Activated CD8-positive, alpha-beta memory T cell treated with anti-CD3 and anti-CD28 coated beads, Interleukin-2, amount 50 U/mL, for 48 hours (primary cell): ENCODE data around the gene RNF224.
"Not testable (repeated sequence)": the region's sequence is repeated elsewhere in the genome, so short reads cannot be mapped to it uniquely, and the experiment has no call there.

Source experiments
- DNase-seq: peaks from one replicate; pipeline ENCODE4 v3.0.0-alpha.2; 2020

RNF224 gene

DNA sequence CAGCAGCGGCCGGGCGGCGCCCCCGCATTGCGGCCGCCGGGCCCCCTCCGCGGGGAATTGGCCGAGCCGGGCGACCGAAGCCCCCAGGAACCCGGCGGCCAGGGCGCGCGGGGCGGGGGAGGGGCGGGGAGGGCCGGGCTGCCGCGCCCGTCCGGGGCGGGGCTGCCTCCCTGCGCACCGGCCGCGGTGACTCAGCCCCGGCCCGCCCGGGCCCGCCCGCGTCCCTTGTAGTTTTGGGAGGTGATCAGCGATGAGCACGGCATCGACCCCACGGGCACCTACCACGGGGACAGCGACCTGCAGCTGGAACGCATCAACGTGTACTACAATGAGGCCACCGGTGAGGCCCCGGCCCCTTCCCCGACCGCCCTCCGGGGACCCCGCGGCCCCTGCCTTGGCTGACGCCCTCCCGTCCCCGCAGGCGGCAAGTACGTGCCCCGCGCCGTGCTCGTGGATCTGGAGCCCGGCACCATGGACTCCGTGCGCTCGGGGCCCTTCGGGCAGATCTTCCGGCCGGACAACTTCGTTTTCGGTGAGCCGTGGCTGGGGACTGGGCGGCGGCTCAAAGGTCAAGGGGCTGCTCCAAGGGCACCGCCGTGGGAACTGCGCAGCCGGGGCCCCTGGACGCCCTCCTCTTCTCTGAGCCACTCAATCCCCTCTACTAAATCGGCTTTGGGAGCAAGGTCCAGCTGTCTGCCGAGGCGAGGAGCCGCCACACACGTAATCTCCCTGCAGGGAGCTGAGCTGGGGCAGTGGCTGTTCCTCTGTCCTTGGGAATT, 14.4 kb downstream of the RNF224 start:
- peak; percentile 85 for DNase-seq

DNA sequence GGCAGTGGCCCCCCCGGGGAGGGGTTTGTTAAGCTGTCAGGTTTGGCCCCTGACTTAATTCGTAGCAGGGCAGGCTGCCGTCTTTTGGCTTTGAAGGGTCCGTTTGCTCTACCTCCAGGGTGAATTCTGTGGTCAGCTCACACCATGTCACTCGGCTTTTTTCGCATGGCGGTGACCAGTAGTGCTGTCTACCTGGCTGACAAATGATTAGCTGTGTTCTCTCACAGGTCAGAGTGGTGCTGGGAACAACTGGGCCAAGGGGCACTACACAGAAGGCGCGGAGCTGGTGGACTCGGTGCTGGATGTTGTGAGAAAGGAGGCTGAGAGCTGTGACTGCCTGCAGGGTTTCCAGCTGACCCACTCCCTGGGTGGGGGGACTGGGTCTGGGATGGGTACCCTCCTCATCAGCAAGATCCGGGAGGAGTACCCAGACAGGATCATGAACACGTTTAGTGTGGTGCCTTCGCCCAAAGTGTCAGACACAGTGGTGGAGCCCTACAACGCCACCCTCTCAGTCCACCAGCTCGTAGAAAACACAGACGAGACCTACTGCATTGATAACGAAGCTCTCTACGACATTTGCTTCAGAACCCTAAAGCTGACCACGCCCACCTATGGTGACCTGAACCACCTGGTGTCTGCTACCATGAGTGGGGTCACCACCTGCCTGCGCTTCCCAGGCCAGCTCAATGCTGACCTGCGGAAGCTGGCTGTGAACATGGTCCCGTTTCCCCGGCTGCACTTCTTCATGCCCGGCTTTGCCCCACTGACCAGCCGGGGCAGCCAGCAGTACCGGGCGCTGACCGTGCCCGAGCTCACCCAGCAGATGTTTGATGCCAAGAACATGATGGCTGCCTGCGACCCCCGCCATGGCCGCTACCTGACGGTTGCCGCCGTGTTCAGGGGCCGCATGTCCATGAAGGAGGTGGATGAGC, 15.2 kb downstream of the RNF224 start:
- DNase-seq = no peak

DNA sequence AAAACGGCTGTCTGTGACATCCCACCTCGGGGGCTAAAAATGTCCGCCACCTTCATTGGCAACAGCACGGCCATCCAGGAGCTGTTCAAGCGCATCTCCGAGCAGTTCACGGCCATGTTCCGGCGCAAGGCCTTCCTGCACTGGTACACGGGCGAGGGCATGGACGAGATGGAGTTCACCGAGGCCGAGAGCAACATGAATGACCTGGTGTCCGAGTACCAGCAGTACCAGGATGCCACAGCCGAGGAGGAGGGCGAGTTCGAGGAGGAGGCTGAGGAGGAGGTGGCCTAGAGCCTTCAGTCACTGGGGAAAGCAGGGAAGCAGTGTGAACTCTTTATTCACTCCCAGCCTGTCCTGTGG, 15.9 kb downstream of the RNF224 start:
- not testable (repeated sequence) for DNase-seq

- DNase-seq = peak; percentile 77
Observed at GRCh38 chr9:137243626-137244485, 16.6 kb downstream of the RNF224 start.

DNA sequence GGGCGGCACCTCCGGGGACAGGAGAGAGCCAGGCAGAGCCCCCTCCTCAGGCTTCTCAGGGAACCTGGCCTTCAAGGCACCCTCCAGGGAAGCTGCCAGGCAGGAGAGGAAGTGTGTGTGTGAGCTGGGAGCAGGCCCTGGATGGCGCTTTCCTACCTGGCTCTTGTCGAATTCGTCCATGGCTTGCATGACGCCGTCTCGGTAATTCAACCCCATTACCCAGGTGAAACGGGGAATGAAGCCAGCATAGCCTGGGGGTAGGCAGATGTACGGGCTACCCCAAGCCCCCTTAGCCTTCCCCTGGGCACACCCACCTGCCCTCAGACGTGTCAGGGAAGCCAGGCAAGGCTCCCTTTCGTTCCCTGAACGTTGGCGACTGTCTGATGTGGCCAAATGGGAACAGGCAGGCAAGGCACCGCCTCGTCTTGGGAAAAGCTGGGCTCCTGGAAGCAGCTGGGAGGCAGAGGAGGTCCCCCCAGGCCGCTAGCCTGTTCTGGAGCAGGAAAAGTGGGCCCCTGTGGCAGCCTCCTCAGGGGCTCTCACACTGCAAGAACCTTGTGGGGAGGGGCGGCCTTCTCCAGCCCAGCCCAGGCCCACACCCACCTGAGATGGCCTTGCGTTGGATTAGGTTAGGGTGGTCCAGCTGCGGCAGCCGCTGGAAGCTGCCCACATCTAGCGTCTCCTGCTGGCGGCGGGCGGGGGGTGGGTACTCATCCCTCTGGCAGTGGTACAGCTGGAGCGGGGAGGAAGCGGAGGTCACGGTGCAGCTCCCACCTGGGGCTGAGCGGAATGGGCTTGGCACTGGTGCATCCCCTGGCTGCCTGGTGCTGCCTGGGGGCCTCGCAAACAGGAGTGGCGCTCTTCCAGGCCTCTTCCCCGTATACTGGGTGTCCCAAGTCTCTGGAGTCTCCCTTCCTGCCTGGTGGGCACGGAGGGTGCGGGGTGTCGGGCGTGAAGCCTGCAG, 17.5 kb downstream of the RNF224 start:
- no peak for DNase-seq

GRCh38 chr9:137245450-137246421, 18.4 kb downstream of the RNF224 start:
- DNase-seq = no peak

DNA sequence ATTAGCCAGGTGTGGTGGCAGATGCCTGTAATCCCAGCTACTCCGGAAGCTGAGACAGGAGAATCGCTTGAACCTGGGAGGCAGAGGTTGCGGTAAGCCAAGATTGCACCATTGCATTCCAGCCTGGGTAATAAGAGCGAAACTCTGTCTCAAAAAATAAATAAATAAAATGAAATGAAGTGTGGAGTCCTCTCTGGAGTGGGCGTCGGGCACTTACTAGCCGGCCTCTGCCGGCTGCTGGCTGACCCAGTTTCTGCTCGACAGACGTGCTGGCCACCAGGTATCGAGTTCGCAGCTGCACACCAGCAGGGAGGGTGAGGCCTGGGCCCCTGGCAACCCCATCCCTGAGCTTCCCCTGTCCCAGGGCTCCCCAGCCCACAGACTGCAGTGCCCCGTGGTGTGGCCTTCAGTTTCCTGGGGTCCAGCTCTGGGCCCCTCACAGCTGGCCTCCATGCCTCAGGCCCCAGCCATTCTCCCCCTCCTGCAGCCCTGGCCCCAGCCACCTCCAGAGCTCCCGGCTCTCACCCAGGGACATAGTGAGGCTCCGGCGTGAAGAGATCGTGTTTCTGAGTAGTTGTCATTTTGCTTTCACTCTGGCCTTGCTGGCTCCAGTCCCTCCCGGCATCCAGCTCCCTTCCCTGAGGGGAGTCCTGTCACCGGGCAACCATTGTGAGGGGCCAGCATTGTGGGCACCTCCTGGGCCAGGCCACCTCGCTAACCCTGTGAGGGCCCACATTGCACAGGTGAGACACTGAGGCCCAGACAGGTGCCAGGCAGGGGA, 20.0 kb downstream of the RNF224 start:
- DNase-seq = no peak

GRCh38 chr9:137247916-137248175, 20.5 kb downstream of the RNF224 start:
- no peak for DNase-seq

- DNase-seq = no peak
Observed at GRCh38 chr9:137250329-137251193, 23.3 kb downstream of the RNF224 start.

- DNase-seq = no peak
Observed at GRCh38 chr9:137251194-137251461, 23.8 kb downstream of the RNF224 start, which contains the start of gene STPG3. TSS of gene STPG3 (plus strand) at chr9:137251286. CDS start at chr9:137251287, 1 bp downstream.

DNA sequence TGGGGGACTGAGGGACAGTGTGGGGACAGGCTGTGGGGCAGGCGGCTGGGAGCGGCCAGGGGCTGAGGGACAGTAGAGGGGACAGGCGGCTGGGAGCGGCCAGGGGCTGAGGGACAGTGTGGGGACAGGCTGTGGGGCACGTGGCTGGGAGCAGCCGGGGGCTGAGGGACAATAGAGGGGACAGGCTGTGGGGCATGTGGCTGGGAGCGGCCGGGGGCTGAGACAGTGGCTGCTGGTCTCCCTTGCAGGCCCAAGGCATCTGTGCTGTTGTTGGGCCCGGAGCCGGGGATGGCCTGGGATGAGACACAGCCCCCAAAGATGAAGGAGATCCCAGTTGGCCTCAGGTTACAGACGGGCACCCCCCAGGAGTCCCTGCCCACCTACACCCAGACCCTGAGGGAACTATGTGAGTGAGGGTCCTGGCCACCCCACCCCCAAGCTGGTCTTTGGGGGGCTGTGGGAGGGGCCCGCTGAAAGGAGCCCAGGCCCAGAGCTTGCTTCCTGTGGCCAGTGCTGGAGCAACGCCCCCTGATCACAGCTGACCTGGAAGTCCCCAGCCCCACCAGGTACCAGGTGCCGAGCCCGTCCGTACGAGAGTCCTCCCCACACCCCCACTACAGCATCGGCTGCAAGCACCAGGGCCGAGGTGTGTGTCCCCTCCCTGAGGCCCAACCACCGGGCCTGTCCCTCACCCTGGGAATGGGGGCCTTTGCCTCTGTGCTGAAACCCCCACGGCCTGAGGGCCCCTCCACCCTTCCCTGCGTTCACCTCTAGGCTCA, 24.4 kb downstream of the RNF224 start:
- no peak for DNase-seq

DNA sequence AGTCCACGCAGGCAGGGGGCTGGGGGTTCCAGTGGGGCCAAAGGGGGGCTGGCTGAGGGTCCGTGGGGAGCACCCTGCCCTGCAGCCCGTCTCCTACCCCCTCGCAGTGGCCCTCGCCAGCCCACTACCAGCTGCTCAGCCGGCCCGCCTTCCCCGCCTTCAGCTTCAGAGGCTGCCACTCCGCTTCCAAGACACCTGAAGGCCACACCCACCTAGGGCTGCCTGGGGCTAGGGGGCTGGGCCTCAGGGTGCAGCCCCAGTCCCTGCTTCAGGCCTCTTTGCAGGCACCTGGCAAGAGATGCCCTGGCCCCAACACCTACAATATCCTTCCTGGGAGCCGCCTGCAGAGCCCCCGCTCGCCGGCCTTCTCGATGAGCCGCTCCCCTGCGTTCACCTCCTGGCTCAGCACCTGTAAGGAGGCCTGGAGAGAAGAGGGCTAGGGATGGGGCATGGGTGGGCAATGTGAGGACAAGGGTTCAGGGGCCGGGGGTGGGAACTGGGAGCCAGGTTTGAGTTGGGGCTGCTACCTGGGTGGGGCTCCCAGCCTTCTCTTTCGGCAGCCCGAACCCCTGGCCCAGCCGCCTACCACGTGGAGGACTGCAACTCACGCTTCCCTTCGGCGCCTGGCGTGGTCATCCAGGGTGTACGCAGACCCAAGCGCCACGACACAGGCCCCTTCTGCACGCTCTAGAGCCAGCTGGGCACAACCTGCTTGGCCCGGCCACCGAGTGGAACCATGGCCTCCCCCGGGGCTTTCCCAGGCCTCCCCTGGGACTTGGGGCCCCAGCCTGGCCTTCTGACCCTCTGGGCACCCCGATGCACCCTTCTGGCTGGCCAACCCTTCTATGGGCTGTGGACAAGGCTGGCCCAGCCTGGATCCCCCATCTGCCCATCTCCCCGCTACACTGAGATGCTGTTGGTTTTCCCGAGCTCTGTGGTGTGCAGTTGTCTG, 25.5 kb downstream of the RNF224 start:
- DNase-seq = no peak

DNA sequence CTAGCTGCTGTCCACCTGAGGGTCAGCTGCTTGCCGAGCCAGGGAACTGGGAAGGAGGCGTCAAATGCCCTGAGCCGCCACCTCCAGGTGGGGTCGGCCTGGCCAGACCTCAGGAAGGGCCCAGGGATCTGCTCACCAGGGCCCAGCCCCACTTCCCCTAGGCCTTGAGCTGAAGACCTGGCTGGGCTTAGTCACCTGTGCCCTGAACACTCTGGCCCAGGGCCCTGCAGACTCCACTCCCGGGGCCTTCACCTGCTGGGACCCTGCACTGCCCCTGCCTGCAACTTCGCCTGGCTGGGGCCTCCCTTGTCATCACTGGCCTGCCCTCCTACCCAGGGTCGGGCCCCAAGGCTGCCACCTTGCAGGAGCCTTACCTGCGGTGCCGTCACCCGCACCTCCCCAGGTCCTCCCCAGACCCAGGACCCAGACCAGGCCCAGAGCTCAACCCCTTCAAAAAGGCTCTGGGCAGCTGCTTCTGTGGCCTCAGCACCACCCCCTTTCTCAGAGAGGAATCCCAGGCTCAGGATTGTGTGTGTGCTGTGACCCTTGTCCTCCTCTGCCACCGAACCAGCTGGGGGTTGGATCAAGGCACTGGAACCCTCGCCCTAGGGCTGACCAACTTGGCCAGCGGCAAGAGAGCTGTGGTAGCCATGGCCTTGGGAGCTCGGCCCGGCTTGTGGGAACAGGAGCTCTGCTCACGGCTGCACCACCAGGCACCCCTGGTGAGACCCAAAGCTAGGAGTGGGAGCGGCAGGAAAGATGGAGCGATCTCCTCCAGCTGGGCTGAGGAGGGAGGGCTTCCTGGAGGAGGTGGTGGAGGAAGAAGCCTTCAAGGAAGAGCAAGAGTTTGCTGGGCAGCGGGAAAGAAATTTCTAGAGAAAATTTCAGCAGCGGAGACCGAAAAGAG, 26.7 kb downstream of the RNF224 start:
- DNase-seq = no peak

GRCh38 chr9:137254624-137255447, 27.5 kb downstream of the RNF224 start, which contains the start of gene NELFB:
TSS of gene NELFB (plus strand) at chr9:137255327.
- peak; percentile 100 for DNase-seq
